IPS-11a (cell line): ENCODE data around the gene ZNF761.
A peak's percentile ranks its signal among the peaks of the same experiment; 100 is the strongest.
"Not testable (repeated sequence)": the region's sequence is repeated elsewhere in the genome, so short reads cannot be mapped to it uniquely, and the experiment has no call there.

Source experiments
- H3K4me3 ChIP-seq: one replicate; pipeline ENCODE4 v1.5.1; 2013; ENCODE audit warnings: low read depth, low read length, control low read depth

Gene ZNF761

DNA sequence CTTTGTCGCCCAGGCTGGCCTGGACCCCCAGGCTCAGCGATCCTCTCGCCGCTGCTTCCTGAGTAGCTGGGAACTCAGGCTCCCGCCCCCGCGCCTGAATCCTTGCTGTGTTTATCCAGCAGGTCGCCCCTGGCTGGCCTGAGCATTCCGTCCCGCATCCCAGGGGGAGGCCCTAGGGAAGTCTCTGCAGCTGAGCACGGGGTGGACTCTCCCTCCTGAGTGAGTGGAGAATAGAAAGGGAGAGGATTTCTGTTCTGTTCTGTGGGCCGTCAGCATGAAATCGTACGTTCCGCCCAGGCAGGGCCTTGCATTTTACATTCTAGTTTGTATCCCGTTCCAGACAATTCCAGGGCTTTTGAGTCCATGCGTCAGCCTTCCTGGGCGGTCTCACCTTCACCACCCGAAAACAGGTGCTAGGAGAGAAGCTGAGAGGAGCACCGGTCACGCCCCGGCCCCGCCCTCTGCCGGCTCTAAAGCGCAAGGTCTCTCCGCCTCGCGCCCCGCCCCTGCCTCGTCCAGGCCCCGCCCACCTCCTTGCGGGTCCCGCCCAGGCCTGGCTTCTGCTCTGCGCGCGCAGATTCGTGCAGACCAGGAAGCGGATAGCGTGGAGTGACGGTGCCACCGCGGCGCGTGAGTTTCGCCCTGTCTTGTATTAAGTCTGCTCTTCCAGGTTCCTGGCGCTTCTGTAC, at the start of gene ZNF761:
Gene ZNF761 (plus strand): TSS at position 586 of the 689 bp plus-strand sequence. CDS start 15,285 bp downstream, outside the sequence.
- H3K4me3 ChIP-seq, result peak within 1 kb of the TSS; percentile 82

DNA sequence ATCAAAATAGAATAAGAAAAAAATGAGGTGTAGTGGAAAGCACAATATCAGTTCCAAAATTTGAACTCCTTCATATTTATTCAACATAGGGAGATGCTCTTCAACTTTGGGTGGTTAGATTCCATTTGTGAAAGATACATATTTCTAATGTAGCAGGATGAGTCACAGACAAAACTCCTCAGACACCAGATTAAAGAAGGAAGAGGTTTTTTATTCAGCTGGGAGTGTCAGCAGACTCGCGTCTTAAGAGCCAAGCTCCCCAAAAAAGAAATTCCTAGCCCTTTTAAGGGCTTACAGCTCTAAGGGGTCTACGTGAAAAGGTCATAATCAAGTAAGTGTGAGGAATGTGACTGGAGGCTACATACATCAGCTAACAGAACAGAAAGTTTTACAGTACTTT, 43.6 kb upstream of the ZNF761 start:
- no peak overlapping the region for H3K4me3 ChIP-seq

DNA sequence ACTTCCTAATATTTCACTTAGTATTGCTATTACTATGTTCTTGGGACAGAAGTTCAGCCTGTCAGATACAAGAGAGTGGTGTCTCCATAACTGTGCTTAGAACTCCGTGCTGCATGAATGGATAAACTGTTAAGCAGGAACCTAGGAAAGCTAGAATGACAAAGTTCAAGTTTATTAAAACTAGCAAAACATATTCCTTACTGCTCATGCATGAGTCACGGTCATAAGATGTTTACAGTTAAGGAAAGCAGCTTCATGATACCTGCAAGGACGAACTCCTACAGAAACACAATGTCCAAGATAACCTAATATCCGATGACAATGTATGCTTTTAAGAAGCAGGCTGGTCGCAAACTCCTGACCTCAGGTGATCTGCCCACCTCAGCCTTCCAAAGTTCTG, 42.9 kb upstream of the ZNF761 start:
- no peak overlapping the region for H3K4me3 ChIP-seq

DNA sequence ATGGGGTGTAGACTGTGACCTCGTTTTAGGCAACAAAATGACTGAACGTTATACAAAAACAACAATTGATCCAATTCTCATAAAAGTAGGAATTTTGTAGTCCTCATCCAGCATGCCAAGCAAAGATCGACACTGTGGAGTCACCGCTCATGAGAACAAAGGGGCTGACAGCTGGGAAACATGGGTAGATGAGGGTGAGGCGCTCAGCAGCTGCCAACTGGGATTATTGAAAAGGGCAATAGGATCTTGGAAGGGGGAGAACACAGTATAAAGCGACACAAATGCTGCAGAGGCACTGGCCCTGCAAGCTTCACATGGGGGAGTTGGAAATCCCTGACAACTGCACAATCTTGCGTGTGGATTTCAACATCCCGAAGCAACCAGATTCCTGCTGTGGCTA, 42.2 kb upstream of the ZNF761 start:
- H3K4me3 ChIP-seq, result no peak overlapping the region

DNA sequence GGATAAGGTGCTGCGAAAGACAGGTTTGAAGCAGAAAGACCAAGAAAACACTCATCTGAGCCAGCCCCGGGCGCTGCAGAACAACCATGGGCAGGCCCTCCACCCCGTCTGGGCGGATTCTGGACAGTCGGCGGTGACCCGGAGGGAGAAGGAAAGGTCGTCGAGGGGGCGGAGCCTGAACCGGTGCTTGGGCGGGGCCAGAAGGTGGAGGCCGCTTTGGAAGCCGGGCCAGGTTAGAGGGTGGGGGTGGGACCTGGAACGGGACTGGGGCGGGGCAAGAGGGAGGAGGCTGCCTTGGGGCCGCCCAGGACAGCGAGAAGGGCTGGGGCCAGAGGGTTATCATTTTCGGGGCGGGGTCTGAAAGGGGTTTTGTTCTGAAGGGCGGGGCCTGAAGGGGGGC, 41.8 kb upstream of the ZNF761 start:
- no peak overlapping the region for H3K4me3 ChIP-seq

DNA sequence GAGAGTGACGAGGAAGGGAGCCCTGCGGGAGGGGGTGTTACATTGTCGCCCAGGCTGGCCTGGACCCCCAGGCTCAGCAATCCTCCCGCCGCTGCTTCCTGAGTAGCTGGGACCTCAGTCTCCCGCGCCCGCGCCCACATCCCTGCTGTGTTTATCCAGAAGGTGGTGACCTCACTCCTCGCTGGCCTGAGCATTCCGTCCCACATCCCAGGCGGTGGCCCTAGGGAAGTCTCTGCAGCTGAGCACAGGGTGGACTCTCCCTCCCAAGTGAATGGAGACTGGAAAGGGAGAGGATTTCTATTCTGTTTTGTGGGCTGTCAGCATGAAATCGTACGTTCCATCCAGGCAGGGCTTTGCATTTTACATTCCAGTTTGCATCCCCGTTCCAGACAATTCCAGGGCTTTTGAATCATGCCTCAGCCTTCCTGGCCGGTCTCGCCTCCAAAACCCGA, 37.2 kb upstream of the ZNF761 start:
- peak overlapping the region; percentile 83 for H3K4me3 ChIP-seq

DNA sequence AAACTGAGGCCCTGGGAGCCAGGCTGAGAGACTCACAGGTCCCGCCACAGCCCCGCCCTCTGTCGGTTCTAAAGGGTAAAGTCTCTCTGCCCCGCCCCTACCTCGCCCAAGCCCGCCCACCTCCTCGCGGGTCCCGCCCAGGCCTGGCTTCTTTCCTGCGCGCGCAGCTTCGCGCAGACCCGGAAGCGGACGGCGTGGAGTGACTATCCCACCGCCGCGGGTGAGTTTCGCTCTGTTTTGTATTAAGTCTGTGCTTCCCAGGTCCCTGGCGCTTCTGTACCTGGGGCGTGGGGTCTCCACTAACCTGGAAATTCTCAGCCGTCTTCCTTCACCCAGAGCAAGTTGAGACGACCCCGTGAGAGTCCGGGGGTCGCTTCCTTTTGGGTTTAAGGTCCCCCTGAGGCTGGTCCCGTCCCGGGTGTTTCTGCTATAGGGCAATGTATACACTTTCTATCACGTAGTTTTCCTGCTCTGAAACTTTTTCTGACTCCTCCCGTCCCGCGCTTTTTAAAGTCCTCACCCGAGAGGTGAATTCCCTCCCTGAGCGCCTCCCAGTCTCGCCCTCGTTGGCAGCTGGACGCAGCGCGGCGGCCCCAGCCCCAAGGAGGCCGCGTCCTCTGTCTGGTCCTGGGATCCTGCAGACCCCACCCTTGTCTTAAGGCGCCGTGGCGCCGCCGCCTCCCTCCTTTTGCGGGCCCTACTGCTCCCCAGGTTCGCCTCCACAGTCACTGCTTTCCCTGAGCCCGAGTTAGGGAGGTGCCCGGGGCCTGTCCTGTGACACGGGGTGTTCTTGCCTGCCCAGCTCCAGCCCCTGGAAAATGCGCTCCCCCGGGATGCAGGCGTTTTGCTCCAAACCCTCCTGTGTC, 36.6 kb upstream of the ZNF761 start, which contains the start of gene ZNF765:
Gene ZNF765 (plus strand): TSS at position 176 of the 866 bp plus-strand sequence. CDS start 2,867 bp downstream, outside the sequence.
- peak within 1 kb of the TSS; percentile 83 for H3K4me3 ChIP-seq

DNA sequence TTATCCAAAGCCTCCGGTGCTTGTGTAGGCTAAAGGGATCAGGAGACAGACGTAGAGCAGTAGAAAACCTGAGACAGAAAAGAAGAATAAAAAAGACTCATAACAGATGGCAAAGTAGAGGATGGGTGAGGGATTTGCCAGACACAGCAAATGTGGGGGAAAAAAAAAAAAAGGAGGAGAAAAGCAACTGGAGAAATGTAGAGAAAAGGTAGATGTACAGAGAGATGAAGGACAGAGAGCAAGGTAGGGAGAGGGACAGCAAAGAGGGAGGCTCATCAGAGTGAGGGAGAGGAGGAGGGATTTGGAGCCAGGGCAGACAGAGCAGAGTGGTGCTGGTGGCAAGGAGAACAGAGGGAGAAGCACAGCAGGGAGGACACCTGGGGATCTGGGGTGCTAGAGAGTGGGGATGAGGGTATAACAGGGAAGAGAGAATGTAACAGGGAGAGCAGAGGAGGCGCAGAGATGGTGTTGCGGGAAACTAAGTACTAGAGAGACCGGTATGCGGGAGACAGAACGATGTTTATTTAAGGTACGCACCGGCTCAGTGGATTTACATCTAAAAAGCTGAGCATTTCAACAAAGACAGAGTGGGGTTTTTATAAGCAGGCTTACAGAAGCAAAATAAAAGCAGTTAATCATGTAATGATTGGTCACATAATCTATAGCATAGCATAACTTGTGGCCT, 35.8 kb upstream of the ZNF761 start:
- H3K4me3 ChIP-seq, result peak overlapping the region; percentile 83

DNA sequence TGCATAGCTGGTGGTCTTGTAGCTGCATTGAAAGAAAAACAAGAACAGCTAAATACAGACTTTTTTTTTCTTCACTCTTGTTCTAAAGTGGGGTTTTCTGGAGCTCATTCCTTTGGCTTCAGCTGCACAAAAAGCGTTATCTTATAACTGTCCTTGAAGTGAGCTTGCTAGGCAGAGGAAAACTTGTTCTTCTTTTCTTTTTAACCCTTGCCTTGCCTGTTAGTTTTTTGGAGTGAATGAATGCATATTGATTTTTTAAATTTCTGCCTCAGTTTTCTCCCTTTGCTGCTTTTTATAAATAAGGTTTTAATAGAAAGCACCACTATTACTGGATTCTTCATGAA, 35.3 kb upstream of the ZNF761 start:
- no peak overlapping the region for H3K4me3 ChIP-seq

DNA sequence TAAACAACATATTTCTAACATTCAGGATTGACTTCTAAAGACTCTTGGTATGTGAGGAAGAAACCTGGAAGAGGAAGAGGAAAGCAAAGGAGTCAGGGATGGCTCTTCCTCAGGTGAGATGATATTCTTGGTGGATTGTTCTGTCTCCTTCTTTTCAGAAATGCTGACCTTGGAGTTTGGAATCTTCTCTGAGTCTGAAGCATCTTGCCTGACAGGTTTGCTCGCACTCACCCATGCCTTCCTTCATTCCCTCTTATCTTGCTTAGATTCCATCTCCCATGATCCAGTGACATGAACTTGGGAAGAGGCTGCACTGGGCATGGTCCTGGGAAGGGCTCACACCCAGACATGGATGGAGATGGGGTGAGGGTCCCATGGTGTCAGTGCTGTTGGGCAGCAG, 33.9 kb upstream of the ZNF761 start:
- not testable (repeated sequence) for H3K4me3 ChIP-seq

DNA sequence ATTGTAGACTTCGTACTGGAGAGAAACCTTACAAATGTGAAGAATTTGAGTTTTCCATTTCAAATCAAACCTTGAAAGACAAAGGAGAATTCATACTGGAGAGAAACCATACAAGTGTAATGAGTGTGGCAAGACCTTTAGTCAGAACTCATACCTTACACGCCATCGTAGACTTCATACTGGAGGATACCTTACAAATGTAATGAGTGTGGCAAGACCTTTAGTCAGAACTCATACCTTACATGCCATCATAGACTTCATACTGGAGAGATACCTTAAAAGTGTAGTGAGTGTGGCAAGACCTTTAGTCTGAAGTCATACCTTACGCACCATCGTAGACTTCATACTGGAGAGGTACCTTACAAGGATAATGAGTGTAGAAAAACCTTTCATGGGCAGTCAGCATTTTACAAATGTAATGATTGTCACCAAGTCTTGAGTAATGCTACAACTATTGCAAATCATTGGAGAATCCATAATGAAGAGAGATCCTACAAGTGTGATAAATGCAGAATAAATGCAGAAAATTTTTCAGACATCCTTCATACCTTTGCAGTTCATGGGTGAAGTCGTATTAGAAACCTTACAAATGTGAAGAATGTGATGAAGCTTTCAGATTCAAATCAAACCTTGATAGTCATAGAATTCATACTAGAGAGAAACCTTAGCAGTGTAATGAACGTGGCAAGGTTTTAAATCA, 22.1 kb upstream of the ZNF761 start:
- H3K4me3 ChIP-seq, result no peak overlapping the region

DNA sequence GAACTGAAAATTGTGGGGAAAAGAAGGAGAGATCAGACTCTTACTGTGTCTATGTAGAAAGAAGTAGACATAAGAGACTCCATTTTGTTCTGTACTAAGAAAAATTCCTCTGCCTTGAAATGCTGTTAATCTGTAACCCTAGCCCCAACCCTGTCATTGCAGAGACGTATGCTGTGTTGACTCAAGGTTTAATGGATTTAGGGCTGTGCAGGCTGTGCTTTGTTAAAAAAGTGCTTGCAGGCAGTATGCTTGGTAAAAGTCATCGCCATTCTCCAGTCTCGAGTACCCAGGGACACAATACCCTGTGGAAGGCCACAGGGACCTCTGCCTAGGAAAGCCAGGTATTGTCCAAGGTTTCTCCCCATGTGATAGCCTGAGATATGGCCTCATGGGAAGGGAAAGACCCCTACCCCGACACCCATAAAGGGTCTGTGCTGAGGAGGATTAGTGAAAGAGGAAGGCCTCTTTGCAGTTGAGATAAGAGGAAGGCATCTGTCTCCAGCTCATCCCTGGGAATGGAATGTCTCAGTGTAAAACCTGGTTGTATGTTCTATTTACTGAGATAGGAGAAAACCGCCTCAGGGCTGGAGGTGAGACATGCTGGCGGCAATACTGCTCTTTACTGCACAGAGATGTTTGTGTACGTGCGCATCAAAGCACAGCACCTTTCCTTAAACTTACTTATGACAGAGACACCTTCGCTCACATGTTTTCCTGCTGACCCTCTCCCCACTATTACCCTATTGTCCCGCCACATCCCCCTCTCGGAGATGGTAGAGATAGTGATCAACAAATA, 11.1 kb upstream of the ZNF761 start:
- H3K4me3 ChIP-seq, result not testable (repeated sequence)

DNA sequence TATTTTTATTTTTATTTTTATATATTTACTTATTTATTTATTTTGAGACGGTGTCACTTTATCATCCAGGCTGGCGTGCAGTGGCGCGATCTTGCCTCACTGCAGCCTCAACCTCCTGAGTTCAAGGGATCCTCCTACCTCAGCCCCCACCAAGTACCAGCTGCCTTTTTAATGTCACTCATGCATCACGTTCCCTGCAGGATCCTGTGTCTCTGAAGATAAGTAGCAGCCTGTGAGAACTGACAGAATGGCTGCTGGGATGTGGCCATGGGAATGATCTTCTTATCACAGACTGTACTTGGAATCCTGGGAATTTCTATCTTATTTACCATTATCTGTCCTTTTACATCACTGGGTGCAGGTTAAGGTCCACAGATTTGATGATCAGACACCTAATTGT, 9.2 kb upstream of the ZNF761 start:
- H3K4me3 ChIP-seq, result no peak overlapping the region

DNA sequence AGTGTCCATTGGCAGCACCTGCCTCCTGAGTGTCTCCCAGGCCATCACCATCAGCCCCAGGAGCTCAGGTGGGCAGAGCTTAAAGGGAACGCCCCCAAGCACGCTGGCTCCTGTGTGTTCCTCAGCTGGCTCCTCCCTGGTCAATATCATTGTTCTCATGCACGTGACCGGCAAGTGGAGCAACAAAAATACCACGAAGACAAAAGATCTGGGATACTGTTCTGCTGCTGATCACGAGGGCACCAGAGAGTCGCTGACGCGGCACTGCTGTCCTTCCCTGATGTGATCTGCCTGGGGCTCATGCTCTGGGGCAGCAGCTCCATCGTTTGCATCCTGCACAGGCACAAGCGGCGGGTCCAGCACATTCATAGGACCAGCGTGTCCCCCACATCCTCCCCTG, 8.7 kb upstream of the ZNF761 start:
- H3K4me3 ChIP-seq, result not testable (repeated sequence)

DNA sequence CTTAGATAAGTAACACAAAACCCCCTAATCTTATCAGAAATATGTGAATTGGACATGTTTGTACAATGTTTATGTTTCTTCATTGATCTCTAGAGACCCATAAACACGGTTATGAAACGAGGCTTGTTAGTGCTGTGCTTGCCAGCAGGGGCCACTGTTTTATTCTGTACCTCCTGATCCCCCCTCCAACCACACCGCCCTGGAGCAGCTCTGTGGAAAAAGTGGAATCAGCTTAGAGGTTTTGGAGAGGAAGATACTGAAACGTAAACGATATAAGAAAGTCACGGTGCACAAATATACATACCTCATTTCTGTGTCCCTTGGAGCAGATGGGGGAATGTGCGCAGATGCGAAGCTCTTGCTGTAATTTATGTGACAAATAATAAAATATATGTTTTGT, 8.1 kb upstream of the ZNF761 start:
- not testable (repeated sequence) for H3K4me3 ChIP-seq

DNA sequence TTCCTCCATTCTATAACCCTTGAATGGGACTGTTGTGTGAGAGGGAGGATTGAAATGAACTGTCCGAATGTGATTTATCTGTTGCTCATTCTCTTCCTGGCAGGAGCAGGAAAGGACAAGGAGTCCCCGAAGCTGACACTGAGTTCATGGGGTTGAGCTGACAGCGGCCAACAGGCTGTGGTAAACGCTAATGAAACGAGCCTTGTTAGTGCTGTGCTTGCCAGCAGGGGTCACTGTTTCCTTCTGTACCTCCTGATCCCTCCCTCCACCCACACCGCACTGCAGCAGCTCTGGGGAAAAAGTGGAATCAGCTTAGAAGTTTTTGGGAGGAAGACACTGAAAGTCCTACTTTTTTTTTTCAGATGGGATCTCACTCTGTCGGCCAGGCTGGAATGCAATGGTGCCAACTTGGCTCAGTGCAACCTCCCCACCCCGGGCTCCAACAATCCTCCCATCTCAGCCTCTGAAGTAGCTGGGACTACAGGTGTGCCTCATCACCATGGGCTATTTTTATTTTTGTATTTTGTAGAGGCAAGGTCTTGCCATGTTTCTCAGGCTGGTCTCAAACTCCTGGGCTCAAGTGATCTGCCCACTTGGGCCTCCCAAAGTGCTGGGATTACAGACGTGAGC, 6.7 kb upstream of the ZNF761 start:
- no peak overlapping the region for H3K4me3 ChIP-seq

DNA sequence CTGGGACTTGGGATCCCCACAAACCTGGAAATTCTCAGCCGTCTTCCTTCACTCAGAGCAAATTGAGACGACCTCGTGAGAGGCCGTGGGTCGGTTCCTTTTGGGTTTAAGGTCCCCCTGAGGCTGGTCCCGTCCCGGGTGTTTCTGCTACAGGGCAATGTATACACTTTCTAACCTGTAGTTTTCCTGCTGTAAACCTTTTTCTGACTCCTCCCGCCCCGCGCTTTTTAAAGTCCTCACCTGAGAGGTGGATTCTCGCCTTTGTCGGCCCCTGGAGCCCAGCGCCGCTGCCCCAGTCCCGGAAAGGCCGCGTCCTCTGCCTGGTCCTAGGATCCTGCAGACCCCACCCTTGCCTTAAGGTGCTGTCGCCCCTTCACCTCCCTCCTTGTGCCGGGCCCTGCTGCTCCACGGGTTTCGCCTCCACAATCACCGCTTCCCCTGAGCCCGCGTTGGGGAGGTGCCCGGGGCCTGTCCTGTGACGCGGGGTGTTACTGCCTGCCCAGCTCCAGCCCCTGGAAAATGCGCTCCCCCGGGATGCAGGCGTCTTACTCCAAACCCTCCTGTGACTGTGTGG, 391 bp downstream of the ZNF761 start:
- H3K4me3 ChIP-seq, result peak overlapping the region; percentile 82

DNA sequence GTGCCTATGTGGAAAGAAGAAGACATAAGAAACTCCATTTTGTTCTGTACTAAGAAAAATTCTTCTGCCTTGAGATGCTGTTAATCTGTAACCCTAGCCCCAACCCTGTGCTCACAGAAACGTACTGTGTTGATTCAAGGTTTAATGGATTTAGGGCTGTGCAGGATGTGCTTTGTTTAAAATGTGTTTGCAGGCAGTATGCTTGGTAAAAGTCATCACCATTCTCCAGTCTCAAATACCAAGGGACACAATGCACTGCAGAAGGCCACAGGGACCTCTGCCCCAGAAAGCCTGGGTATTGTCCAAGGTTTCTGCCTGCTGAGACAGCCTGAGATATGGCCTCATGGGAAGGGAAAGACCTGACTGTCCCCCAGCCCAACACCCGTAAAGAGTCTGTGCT, 12.0 kb downstream of the ZNF761 start:
- not testable (repeated sequence) for H3K4me3 ChIP-seq

DNA sequence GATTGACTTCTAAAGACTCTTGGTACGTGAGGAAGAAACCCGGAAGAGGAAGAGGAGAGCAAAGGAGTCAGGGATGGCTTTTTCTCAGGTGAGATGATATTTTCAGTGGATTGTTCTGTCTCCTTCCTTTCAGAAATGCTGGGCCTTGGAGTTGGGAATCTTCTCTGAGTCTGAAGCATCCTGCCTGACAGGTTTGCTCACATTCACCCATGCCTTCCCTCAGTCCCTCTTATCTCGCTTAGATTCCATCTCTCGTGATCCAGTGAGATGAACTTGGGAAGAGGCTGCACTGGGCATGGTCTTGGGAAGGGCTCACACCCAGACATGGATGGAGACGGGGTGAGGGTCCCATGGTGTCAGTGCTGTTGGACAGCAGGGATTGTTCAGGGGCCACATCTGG, 15.4 kb downstream of the ZNF761 start:
- not testable (repeated sequence) for H3K4me3 ChIP-seq
